ENCODE measurements around the gene ABCC1. TPM values are rescaled to one million over a fixed set of nuclear protein-coding genes. Genes with fewer than 3 reads are reported as not detected.
A peak's percentile ranks its signal among the peaks of the same experiment; 100 is the strongest.

ABCC1 gene
- total RNA-seq, 1 experiment from 2014 or later, result 139 TPM

DNA sequence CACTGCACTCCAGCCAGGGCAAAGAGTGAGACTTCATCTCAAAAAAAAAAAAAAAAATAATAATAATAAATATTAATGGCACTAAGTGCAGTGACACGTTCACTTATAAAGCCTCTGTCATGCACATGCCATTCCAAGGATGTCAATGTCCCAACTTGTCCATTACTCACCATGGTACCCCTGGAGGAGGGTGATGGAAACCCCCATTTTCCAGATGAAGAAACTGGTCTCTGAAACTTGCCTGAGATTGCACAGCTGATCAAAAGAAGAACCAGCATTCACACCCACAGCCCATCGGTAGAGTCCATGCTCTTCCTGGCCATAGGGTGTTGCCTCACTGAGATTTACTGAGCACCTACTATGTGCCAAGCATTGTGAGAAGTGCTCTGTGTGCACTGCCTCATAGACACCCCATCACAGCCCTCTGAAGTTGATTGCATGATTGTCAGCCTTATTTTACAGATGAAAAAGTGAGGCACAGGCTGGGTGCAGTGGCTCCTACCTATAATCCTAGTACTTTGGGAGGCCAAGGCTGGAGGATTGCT is 123.7 kb downstream of the ABCC1 start:
- Histone ChIP-seq H4K20me1 (ENCODE audit: insufficient read depth) (no peaks in the 10 kb centered on the region), H3K27me3 (ENCODE audit: insufficient read depth, low read depth) (no peaks in the 10 kb centered on the region), H3K9me2 (ENCODE audit: insufficient read depth) (no peaks in the 10 kb centered on the region), H3K79me2 (ENCODE audit: low read depth) (0 out of 2 replicates have a peak, but pooled peaks cover 7% of the 10 kb centered on the region), H3K4me2 (no peak overlapping the region), H3K27ac (peak overlapping the region; percentile 85), H3K4me1 (replicated peaks; ENCODE audit: insufficient read depth) (peaks cover 27% of the 10 kb centered on the region), H3K4me3 (no peak overlapping the region), H3K9me3 (ENCODE audit: insufficient read depth, low read depth) (no peaks in the 10 kb centered on the region), H3F3A (ENCODE audit: insufficient read depth, low read depth) (peaks cover 40% of the 10 kb centered on the region), H3K36me3 (ENCODE audit: low read depth) (peaks cover 36% of the 10 kb centered on the region), H2AFZ (no peak overlapping the region)
- BruUV-seq (replicated peaks), result no TSS peak
- CTCF ChIA-PET, result no interaction called here
- no peak for DNase-seq
- intact Hi-C loops (cut with micrococcal nuclease; ENCODE audit: unreplicated experiment), result no loop called here
- no peak for TF ChIP-seq EZH2 (IDR thresholded peaks at IDR 0.05; ENCODE audit: low read depth)
- TF ChIP-seq, protein P1, sequence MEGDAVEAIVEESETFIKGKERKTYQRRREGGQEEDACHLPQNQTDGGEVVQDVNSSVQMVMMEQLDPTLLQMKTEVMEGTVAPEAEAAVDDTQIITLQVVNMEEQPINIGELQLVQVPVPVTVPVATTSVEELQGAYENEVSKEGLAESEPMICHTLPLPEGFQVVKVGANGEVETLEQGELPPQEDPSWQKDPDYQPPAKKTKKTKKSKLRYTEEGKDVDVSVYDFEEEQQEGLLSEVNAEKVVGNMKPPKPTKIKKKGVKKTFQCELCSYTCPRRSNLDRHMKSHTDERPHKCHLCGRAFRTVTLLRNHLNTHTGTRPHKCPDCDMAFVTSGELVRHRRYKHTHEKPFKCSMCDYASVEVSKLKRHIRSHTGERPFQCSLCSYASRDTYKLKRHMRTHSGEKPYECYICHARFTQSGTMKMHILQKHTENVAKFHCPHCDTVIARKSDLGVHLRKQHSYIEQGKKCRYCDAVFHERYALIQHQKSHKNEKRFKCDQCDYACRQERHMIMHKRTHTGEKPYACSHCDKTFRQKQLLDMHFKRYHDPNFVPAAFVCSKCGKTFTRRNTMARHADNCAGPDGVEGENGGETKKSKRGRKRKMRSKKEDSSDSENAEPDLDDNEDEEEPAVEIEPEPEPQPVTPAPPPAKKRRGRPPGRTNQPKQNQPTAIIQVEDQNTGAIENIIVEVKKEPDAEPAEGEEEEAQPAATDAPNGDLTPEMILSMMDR (conservative IDR thresholded peaks at IDR 0.05), result no peak
- POLR2A ChIA-PET (ENCODE audit: unreplicated experiment), result interaction anchor here (0.6 kb wide), 1 partner anchor 53 kb away, joined by 11 read pairs; no protein-coding TSS in a partner anchor

DNA sequence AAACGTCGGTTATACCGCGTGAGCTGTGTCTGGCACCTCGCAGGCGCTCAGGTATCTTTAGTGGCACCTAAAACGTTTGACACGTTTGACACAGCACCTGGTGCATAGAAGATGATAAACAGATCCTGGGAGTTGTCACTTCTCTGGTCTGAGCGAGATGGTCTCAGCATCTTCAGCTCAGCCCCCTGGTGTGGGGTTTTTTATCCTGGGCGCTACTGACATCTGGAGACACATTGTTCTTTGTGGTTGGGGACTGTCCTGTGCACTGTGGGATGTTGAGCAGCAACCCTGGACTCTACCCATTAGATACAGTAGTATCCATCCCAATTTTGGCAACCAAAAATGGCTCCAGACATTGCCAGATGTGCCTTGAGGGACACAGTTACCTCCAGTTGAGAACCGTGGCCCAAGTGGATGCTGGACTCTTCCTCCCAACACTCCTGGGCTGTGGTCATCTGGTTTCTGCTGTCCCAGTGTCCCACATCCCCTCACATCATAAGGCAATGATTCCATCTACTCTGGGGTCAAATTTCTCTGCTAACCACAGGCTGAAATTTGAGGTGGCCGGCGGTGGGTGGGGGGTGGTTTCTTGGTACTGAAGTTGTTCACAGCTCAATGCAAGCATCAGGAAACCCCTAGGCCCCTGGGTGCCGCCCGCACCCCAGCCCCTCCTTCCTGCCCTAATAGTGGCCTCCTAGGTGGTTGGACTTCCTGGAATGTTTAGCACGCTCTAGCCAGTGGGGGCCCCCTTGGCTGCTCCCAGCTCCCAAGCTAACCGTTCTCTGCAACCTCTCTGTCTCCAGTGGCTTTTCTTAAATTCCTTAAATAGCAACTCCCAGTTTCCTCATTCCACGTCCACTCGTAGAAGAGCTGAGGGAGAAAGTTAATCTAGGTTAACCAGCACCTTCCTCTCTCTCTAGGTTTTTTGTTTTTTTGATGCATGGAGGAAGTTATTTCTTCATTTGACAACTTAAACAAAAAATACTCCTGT is 124.8 kb downstream of the ABCC1 start:
- Histone ChIP-seq H3K27me3 (ENCODE audit: insufficient read depth, low read depth) (no peaks in the 10 kb centered on the region), H4K20me1 (ENCODE audit: insufficient read depth) (no peaks in the 10 kb centered on the region), H3K79me2 (ENCODE audit: low read depth) (0 out of 2 replicates have a peak, but pooled peaks cover 7% of the 10 kb centered on the region), H3K36me3 (ENCODE audit: low read depth) (peaks cover 36% of the 10 kb centered on the region), H3K4me1 (replicated peaks; ENCODE audit: insufficient read depth) (peaks cover 27% of the 10 kb centered on the region), H3K27ac (peak overlapping the region; percentile 85), H3K4me3 (no peak overlapping the region; the same call in 1 of the 2 replicates), H2AFZ (no peak overlapping the region), H3K9me3 (ENCODE audit: insufficient read depth, low read depth) (no peaks in the 10 kb centered on the region), H3K4me2 (peak overlapping the region; percentile 51), H3F3A (ENCODE audit: insufficient read depth, low read depth) (peaks cover 45% of the 10 kb centered on the region), H3K9me2 (ENCODE audit: insufficient read depth) (no peaks in the 10 kb centered on the region)
- DNase-seq, result peak; percentile 98 to 99
- ChIA-PET POLR2A (ENCODE audit: unreplicated experiment) (interaction anchor here (0.5 to 1.2 kb wide), 11 partner anchors 21 to 333 kb away, joined by 3 to 12 read pairs (median 6); partner anchors contain the start of gene CEP20), CTCF (interaction anchor here (0.5 to 1.2 kb wide), 10 partner anchors 18 to 308 kb away, joined by 3 to 6 read pairs (median 4); no protein-coding TSS in a partner anchor)
- intact Hi-C loops (cut with micrococcal nuclease; ENCODE audit: unreplicated experiment), result loop anchor here (1.0 to 2.0 kb wide), 7 partner anchors 29 to 195 kb away; partner anchors contain the start of gene ABCC1
- no peak for TF ChIP-seq EZH2 (IDR thresholded peaks at IDR 0.05; ENCODE audit: low read depth)
- TSS peak; percentile 93 for BruUV-seq (replicated peaks)

DNA sequence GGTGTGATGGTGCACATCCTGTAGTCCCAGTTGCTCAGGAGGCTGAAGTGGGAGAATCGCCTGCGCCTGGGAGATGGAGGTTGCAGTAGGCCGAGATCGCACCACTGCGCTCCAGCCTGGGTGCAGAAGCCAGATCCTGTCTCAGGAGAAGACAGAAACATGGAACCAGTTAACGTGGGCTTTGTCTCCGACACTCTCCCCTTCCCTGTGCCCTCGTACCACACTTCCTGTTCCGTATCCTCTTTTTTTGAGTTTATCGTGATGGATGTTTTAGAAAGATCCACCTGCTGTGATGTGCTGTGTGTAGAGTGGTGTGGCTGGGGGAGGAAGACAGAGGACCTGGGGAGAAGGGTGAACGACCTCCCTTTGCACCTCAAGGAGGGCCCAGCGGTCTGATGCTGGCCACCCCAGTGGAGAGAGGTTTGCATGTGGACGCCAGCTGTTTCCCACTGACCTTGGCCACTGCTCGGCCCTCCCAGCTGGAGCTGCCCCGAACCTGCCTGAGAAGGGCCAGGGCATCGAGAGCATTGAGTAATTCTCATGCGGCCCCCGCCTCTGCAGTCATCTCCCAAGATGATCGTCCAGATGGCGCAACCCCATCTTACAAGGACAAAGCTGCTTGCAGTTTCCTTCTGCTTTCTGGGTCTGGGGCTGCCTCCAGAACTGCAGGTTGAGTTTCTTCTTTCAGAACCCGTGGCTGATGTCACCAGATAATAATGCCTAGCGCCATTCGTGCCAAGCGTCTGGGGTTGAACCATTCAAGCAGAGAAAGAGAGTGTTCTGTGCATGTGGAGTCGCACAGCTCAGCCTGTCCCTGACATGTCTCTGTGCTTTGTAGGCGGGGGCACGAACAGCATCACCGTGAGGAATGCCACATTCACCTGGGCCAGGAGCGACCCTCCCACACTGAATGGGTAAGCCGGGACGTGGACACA is 126.3 kb downstream of the ABCC1 start:
- H3K27me3 ChIP-seq (ENCODE audit: insufficient read depth, low read depth), result no peaks in the 10 kb centered on the region
- no peak for TF ChIP-seq EZH2 (IDR thresholded peaks at IDR 0.05; ENCODE audit: low read depth)
- TF ChIP-seq, protein P1 (conservative IDR thresholded peaks at IDR 0.05), result no peak
- no peak overlapping the region for H2AFZ ChIP-seq
- ChIA-PET CTCF (interaction anchor here (1.2 kb wide), 1 partner anchor 201 kb away, joined by 3 read pairs; no protein-coding TSS in a partner anchor), POLR2A (ENCODE audit: unreplicated experiment) (no interaction called here)
- no peaks in the 10 kb centered on the region for H3K9me2 ChIP-seq (ENCODE audit: insufficient read depth)
- no peaks in the 10 kb centered on the region for H3K9me3 ChIP-seq (ENCODE audit: insufficient read depth, low read depth)
- peaks cover 27% of the 10 kb centered on the region for H3K4me1 ChIP-seq (replicated peaks; ENCODE audit: insufficient read depth)
- peak overlapping the region; percentile 51; the same call in 1 of the 2 replicates for H3K4me2 ChIP-seq
- 0 out of 2 replicates have a peak, but pooled peaks cover 7% of the 10 kb centered on the region for H3K79me2 ChIP-seq (ENCODE audit: low read depth)
- H4K20me1 ChIP-seq (ENCODE audit: insufficient read depth), result no peaks in the 10 kb centered on the region
- no peak overlapping the region for H3K4me3 ChIP-seq
- BruUV-seq (replicated peaks), result no TSS peak
- peak overlapping the region; percentile 85 for H3K27ac ChIP-seq
- intact Hi-C loops (cut with micrococcal nuclease; ENCODE audit: unreplicated experiment), result loop anchor here (2.0 kb wide), 1 partner anchor 177 kb away; no protein-coding TSS in a partner anchor
- H3K36me3 ChIP-seq (ENCODE audit: low read depth), result peaks cover 45% of the 10 kb centered on the region
- H3F3A ChIP-seq (ENCODE audit: insufficient read depth, low read depth), result peaks cover 44% of the 10 kb centered on the region
- no peak for DNase-seq
